Measurements from ENCODE around the gene GPC1.
A peak's percentile ranks its signal among the peaks of the same experiment; 100 is the strongest.
"Not testable (repeated sequence)": the region's sequence is repeated elsewhere in the genome, so short reads cannot be mapped to it uniquely, and the experiment has no call there.

GPC1 gene

DNA sequence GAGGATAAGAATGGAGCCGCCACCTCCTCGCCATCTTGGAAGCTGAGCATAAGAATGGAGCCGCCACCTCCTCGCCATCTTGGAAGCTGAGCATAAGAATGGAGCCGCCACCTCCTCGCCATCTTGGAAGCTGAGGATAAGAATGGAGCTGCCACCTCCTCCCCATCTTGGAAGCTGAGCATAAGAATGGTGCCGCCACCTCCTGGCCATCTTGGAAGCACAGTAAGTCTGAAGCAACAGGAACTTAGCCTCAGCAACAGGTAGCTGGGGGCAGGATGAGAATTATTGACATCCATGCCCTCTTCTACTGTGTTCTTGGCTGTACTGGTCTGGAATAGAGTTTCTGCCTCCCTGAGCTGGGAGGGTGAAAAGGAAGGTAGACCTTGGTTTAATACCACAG, 61.6 kb downstream of the GPC1 start:
- peak in 1 of 2 donors; percentile 29 for DNase-seq
- H4K91ac ChIP-seq (ENCODE audit: low read depth, low read length); H2BK12ac ChIP-seq (ENCODE audit: low read length); H4K8ac ChIP-seq (ENCODE audit: low read depth, low read length); H2BK120ac ChIP-seq (ENCODE audit: insufficient read depth, low read length, poor library complexity); H3K9ac ChIP-seq (ENCODE audit: low read length); H3K27ac ChIP-seq (ENCODE audit: low read depth, low read length); H2AFZ ChIP-seq (ENCODE audit: insufficient read depth, low read length, poor library complexity); H3K79me2 ChIP-seq (ENCODE audit: control insufficient read depth, insufficient read depth, low read length, poor library complexity); H2AK5ac ChIP-seq (ENCODE audit: low read length); H3K23ac ChIP-seq (ENCODE audit: low read length); H3K4me3 ChIP-seq (ENCODE audit: low read depth, low read length); H3K14ac ChIP-seq (ENCODE audit: low read length); H3K27me3 ChIP-seq (ENCODE audit: insufficient read depth, low read length); H3K36me3 ChIP-seq (ENCODE audit: control insufficient read depth in 1 of 2, insufficient read depth in 2 of 2, low read length in 2 of 2); H3K18ac ChIP-seq (ENCODE audit: low read length); H3K4me1 ChIP-seq (ENCODE audit: control insufficient read depth in 1 of 2, insufficient read depth in 2 of 2, low read length in 2 of 2); H3K4ac ChIP-seq (ENCODE audit: low read depth, low read length); H3K79me1 ChIP-seq (ENCODE audit: low read length); H4K12ac ChIP-seq (ENCODE audit: low read depth, low read length); H3K4me2 ChIP-seq (ENCODE audit: low read length); H2BK5ac ChIP-seq (ENCODE audit: low read depth, low read length, poor library complexity): not testable (repeated sequence)
- WGBS (ENCODE audit: extremely low coverage, insufficient coverage, insufficient read length): no CpG with 5 or more reads among the region's 7 CpGs
- H3K9me3 ChIP-seq (ENCODE audit: insufficient read depth, low read depth, low read length): peaks cover 16% of the 10 kb centered on the region

DNA sequence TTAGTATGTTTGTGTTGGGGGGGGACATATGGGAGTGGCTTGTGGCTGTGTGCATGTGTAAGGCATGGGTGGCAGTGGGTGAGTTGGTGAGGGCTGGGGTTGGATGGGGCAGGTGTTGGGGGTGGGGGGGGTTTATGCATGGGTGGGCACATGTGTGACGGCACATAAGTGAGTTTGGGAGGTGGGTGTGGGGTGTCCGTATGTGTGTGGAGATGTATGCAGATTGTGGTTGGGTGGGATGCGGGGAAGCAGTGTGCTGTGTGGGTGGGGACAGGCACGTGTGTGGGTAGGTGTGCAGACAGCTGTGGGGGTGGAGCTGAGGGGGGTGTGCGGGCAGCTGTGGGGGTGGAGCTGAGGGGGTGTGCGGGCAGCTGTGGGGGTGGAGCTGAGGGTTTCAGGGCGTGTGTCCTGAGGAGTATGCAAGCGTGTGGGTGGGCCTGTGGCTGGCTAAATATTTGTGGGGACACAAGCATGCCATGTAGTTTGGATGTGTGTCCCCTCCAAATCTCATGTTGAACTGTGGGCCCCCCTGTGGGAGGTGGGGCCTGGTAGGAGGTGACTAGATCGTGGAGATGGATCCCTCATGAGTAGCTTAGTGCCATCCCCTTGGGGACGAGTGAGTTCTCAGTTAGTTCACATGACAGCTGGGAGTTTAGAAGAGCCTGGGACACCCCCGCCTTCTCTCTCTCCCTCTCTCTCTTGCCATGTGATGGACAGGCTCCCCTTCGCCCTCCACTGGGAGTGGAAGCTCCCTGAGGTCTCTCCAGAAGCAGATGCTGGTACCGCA, 62.9 kb downstream of the GPC1 start:
- Histone ChIP-seq H2AK5ac (ENCODE audit: low read length) (no peak overlapping the region), H2BK12ac (ENCODE audit: low read length) (no peak overlapping the region), H4K91ac (ENCODE audit: low read depth, low read length) (no peak overlapping the region), H3K79me2 (ENCODE audit: control insufficient read depth, insufficient read depth, low read length, poor library complexity) (no peaks in the 10 kb centered on the region), H2AFZ (ENCODE audit: insufficient read depth, low read length, poor library complexity) (no peak overlapping the region), H3K18ac (ENCODE audit: low read length) (no peak overlapping the region), H3K14ac (ENCODE audit: low read length) (no peak overlapping the region), H3K27ac (ENCODE audit: low read depth, low read length) (no peak overlapping the region), H3K23ac (ENCODE audit: low read length) (no peak overlapping the region), H4K12ac (ENCODE audit: low read depth, low read length) (no peak overlapping the region), H2BK120ac (ENCODE audit: insufficient read depth, low read length, poor library complexity) (no peak overlapping the region), H2BK5ac (ENCODE audit: low read depth, low read length, poor library complexity) (no peak overlapping the region), H3K4me2 (ENCODE audit: low read length) (no peak overlapping the region), H3K4me1 (ENCODE audit: control insufficient read depth in 1 of 2, insufficient read depth in 2 of 2, low read length in 2 of 2) (no peaks in the 10 kb centered on the region), H3K9me3 (ENCODE audit: insufficient read depth, low read depth, low read length) (peaks cover 14% of the 10 kb centered on the region), H3K79me1 (ENCODE audit: low read length) (no peaks in the 10 kb centered on the region), H3K36me3 (ENCODE audit: control insufficient read depth in 1 of 2, insufficient read depth in 2 of 2, low read length in 2 of 2) (no peaks in the 10 kb centered on the region), H3K9ac (ENCODE audit: low read length) (no peak overlapping the region), H3K27me3 (ENCODE audit: insufficient read depth, low read length) (no peaks in the 10 kb centered on the region), H3K4me3 (ENCODE audit: low read depth, low read length) (no peak overlapping the region), H4K8ac (ENCODE audit: low read depth, low read length) (no peak overlapping the region), H3K4ac (ENCODE audit: low read depth, low read length) (no peak overlapping the region)
- DNase-seq: no peak
- no CpG with 5 or more reads among the region's 13 CpGs for WGBS (ENCODE audit: extremely low coverage, insufficient coverage, insufficient read length)

DNA sequence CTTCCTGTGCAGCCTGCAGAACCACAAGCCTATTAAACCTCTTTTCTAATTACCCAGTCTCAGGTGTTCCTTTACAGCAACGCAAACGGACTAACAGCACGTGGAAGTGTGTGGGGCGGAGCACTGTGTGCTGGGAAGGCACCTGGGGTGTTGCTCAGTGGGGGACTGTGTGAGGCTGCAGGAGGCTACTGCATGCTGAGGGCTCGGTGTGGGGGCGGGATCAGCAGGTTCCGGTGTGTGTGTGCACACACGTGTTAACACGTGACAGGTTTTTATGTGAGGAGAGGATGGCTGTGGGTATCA, 63.4 kb downstream of the GPC1 start:
- Histone ChIP-seq H2BK120ac (ENCODE audit: insufficient read depth, low read length, poor library complexity) (no peak overlapping the region), H2BK5ac (ENCODE audit: low read depth, low read length, poor library complexity) (no peak overlapping the region), H3K14ac (ENCODE audit: low read length) (no peak overlapping the region), H3K27ac (ENCODE audit: low read depth, low read length) (no peak overlapping the region), H3K27me3 (ENCODE audit: insufficient read depth, low read length) (no peaks in the 10 kb centered on the region), H3K36me3 (ENCODE audit: control insufficient read depth in 1 of 2, insufficient read depth in 2 of 2, low read length in 2 of 2) (no peaks in the 10 kb centered on the region), H3K4ac (ENCODE audit: low read depth, low read length) (no peak overlapping the region), H3K79me2 (ENCODE audit: control insufficient read depth, insufficient read depth, low read length, poor library complexity) (no peaks in the 10 kb centered on the region), H3K4me3 (ENCODE audit: low read depth, low read length) (no peak overlapping the region), H2AK5ac (ENCODE audit: low read length) (no peak overlapping the region), H2BK12ac (ENCODE audit: low read length) (no peak overlapping the region), H4K91ac (ENCODE audit: low read depth, low read length) (no peak overlapping the region), H4K12ac (ENCODE audit: low read depth, low read length) (no peak overlapping the region), H4K8ac (ENCODE audit: low read depth, low read length) (no peak overlapping the region), H3K4me2 (ENCODE audit: low read length) (no peak overlapping the region), H2AFZ (ENCODE audit: insufficient read depth, low read length, poor library complexity) (no peak overlapping the region), H3K9me3 (ENCODE audit: insufficient read depth, low read depth, low read length) (peaks cover 10% of the 10 kb centered on the region), H3K79me1 (ENCODE audit: low read length) (no peaks in the 10 kb centered on the region), H3K18ac (ENCODE audit: low read length) (no peak overlapping the region), H3K9ac (ENCODE audit: low read length) (no peak overlapping the region), H3K4me1 (ENCODE audit: control insufficient read depth in 1 of 2, insufficient read depth in 2 of 2, low read length in 2 of 2) (no peaks in the 10 kb centered on the region), H3K23ac (ENCODE audit: low read length) (no peak overlapping the region)
- WGBS (ENCODE audit: extremely low coverage, insufficient coverage, insufficient read length): no CpG with 5 or more reads among the region's 9 CpGs
- no peak for DNase-seq

DNA sequence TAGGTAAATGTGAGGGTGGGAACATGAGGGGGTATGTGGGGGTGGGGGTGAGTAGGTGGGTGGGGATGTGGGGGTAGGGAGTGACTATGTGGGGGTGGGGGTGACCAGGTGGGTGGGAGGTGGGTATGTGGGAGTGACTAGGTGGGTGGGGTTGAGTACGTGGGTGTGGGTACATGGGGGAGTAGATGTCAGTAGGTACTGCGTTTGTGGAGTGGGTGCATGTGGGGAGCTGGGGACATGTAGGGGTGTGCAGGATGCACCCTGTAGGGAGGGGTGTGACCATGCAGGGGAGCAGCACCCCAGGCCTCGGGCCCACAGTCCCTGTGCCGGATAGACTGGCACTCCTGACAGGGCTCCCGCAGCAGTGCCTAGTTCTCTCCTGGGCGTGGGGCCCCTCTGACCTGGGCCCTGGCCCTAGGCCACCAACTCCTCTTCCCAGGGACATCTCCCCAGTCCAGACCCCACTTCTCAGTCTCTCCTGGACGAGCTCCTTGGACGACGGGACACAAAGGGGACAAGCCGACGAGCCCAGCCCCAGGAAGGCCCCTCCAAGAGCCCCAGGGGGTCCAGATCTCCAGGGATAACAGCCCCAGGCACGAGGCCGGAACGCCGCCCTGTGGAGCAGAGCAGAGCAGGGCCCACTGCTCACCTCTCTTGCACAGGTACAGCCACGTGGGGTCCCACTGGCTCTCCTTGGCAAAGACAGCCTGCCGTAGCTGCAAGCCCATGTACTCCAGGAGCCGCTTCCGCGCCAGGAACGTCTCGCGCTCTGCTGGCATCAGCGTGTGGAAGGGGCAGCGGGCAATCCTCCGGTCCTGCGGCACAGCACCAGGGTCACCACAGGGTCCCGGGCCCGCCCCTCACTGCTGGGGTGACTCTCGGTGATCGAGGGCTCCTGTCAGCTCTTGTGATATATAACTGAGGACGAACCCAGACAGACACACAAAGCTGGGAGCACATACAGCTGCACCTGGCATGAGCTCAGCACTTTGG, 64.1 kb downstream of the GPC1 start:
- no peak for DNase-seq
- Histone ChIP-seq H3K9ac (ENCODE audit: low read length) (no peak overlapping the region), H3K36me3 (ENCODE audit: control insufficient read depth in 1 of 2, insufficient read depth in 2 of 2, low read length in 2 of 2) (no peaks in the 10 kb centered on the region), H3K79me2 (ENCODE audit: control insufficient read depth, insufficient read depth, low read length, poor library complexity) (no peaks in the 10 kb centered on the region), H3K4me1 (ENCODE audit: control insufficient read depth in 1 of 2, insufficient read depth in 2 of 2, low read length in 2 of 2) (no peaks in the 10 kb centered on the region), H3K4me2 (ENCODE audit: low read length) (no peak overlapping the region), H3K4me3 (ENCODE audit: low read depth, low read length) (no peak overlapping the region), H3K79me1 (ENCODE audit: low read length) (no peaks in the 10 kb centered on the region), H4K8ac (ENCODE audit: low read depth, low read length) (no peak overlapping the region), H3K4ac (ENCODE audit: low read depth, low read length) (no peak overlapping the region), H3K9me3 (ENCODE audit: insufficient read depth, low read depth, low read length) (peaks cover 7% of the 10 kb centered on the region), H2AK5ac (ENCODE audit: low read length) (no peak overlapping the region), H3K27me3 (ENCODE audit: insufficient read depth, low read length) (no peaks in the 10 kb centered on the region), H3K23ac (ENCODE audit: low read length) (no peak overlapping the region), H3K27ac (ENCODE audit: low read depth, low read length) (no peak overlapping the region), H3K18ac (ENCODE audit: low read length) (no peak overlapping the region), H2BK12ac (ENCODE audit: low read length) (no peak overlapping the region), H2BK5ac (ENCODE audit: low read depth, low read length, poor library complexity) (no peak overlapping the region), H4K91ac (ENCODE audit: low read depth, low read length) (no peak overlapping the region), H2AFZ (ENCODE audit: insufficient read depth, low read length, poor library complexity) (no peak overlapping the region), H4K12ac (ENCODE audit: low read depth, low read length) (no peak overlapping the region), H2BK120ac (ENCODE audit: insufficient read depth, low read length, poor library complexity) (no peak overlapping the region), H3K14ac (ENCODE audit: low read length) (no peak overlapping the region)
- 100% methylated on average over 1 of the region's 32 CpGs for WGBS (ENCODE audit: extremely low coverage, insufficient coverage, insufficient read length)

Measured in trophoblast cell (in vitro differentiated cells and primary cell).